GM18868 (cell line): Measurements from ENCODE around the gene ADCY6.

Source experiments
- ATAC-seq: cut with Tn5 transposase; IDR thresholded peaks from one replicate; pipeline ENCODE4 v1.9.1; 2021; ENCODE audit warnings: mild to moderate bottlenecking, moderate library complexity; ENCODE audit not compliant: unreplicated experiment

The ADCY6 gene

DNA sequence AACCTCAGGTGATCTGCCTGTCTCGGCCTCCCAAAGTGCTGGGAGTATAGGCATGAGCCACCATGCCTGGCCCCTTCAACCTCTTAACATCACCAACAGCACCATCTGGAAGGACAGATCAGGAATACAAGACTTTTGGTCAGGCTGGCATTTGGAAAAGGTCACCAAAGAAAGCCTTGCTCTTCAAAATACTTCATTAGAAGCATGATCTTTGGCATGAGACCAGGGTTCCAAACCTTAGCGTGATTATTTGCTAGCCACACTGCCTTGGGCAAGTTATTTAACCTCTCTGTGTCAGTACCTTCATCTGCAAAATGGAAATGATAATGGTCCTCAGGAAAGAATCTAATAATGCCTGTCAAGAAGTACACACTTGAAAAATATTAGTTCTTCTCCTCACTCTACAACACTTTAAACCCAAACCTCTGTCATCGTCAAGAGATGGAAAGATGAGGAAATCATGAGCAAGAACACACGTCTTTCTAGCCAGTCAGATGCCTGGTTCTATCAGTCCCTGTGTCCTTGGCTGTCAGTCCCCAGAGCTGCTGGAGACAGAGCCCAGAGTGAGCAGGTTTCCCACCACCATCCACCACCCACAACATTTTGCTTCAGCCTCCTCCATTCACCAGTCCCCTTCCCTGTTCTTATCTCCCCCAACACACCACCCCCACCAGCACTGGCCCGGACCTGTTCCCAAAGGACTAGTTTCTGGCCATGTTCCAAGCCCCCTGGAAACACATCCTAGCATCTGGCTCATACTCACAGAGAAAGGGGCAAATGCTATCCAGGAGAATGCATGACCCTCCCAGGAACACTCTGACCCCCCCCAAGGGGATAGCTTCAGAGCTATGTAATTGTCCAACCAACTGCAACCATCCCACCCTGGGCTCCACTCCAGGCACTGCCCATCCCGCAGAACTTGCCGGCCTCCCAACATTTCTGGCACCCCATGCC is 2.0 kb downstream of the ADCY6 start:
- no peak for ATAC-seq

- no peak for ATAC-seq
Observed at GRCh38 chr12:48783432-48783831, 5.5 kb downstream of the ADCY6 start.

- no peak for ATAC-seq
Observed at GRCh38 chr12:48782457-48783395, 6.2 kb downstream of the ADCY6 start.

- no peak for ATAC-seq
Observed at GRCh38 chr12:48781750-48782456, 7.0 kb downstream of the ADCY6 start.

GRCh38 chr12:48780381-48781025 is 8.4 kb downstream of the ADCY6 start:
- no peak for ATAC-seq

- no peak for ATAC-seq
Observed at GRCh38 chr12:48779869-48780268, 9.0 kb downstream of the ADCY6 start.

DNA sequence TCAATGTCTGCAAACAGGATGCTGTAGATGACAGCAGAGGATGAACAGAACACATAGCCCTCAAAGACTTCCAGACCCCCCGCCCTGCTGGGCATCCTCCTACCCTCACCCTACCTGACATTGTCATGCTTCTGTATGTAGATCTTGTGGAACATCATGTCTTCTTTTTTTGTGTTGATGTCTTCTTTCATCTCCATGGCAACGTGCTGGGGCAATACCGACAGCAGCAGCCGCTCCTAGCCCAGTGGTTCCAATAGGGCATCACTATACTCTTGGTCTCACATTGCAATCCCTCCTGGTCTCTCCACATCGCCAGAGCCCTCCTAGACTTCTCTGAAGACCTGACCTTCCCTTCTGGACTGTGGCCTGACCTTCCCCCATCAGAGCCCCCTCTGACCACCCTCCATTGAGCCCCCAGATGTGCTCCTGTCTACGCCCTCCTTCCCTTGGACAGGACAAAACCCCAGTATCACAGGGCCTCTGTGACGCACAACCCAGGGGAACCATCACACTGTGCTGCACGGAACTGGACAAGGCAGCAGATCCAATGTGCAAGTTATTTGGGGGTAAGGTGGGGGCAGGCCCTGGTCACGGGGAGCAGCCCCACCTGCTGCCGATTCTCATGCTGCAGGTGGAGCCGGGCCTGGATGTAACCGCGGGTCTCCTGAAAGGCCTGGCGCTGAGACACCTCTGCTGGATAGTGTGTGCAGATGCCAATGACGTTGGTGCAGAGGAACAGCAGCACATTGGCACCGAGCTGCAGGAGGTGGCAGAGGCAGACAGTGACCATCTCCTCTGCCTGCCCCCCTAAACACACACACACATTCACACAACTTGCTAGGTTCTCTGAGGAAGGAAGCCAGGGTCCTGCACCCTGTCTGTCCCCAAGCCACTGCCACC is 11.1 kb downstream of the ADCY6 start:
- no peak for ATAC-seq

DNA sequence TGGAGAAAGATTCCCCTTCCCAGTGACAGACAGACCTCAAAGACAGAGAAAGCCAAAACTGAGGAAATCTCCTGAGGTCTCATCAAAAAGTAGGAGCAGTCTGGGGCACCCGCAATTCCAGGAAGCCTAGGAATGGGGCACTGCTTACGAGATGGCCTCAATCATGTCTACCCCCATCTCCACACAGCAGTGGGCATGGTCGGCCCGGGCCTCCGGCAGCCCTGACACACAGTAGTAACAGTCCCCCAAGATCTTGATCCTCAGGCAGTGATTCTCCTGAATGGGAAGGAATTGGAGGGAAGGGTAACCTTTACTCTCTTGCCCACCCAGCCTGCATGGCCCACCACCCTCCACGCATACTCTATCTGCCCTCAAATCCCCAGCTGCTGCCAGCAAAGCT is 11.9 kb downstream of the ADCY6 start:
- no peak for ATAC-seq

GRCh38 chr12:48775991-48776649 is 12.8 kb downstream of the ADCY6 start:
- no peak for ATAC-seq

- ATAC-seq: no peak
Observed at GRCh38 chr12:48775299-48775698, 13.6 kb downstream of the ADCY6 start.

DNA sequence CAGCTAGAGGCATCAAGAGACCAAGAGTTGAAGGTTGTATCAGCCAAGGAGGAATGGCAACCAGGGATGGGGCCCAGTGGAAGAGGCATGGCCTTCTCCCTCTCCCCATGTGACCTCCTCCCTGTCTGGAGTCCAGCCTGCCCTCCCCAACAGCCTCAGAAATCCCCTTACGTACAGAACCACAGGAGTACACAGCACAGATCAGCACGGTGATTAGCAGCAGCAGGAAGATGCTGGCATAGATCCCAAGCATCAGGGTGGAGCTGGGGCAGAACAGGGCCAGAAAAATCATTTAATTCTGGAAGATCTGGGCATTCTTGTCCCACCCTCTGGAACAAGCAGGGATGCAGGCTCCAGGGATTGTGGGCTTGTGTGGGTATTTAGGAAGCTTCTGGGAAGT is 14.4 kb downstream of the ADCY6 start:
- ATAC-seq: no peak

- ATAC-seq: no peak
Observed at GRCh38 chr12:48773686-48774085, 15.2 kb downstream of the ADCY6 start.

GRCh38 chr12:48771588-48772112 is 17.2 kb downstream of the ADCY6 start:
- no peak for ATAC-seq

DNA sequence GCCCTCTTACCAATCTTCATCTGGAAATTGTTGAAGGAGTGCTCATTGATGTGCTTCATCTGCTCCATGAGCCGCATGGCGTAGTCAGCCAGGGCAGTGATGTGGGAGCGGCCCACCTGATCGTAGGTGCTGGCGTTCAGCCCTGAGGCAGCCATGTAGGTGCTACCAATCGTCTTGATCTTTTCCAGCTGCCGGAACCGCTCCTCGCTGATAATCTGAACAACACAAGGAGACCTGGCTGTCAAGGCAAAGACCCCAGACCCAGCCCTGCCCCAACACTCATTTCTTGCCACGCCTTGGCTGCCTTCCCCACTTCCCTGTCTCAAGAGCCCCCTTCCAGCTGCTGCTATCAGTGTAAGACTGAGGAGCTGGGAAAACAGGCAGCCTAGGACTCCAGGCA is 18.1 kb downstream of the ADCY6 start:
- no peak for ATAC-seq

DNA sequence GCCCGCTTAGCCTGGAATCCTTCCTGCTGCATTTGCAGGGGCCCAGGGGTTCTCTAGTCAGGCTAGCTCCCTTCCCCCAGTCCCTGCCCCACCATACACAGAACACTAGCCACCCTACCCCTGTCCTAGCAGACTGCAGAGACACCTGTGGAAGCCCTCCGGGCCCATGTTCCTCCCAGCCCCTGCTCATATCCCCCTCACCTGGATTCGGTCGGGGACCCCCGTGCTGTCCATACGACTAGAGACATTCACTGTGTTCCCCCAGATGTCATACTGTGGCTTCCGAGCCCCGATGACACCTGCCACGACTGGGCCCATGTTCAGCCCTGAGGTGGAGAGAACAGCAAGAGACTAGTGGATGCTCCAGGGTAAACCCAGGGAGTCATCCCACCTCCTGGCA is 20.2 kb downstream of the ADCY6 start:
- ATAC-seq: no peak

- ATAC-seq: no peak
Observed at GRCh38 chr12:48768147-48768546, 20.7 kb downstream of the ADCY6 start.

- ATAC-seq: no peak
Observed at GRCh38 chr12:48767521-48767920, 21.4 kb downstream of the ADCY6 start.

DNA sequence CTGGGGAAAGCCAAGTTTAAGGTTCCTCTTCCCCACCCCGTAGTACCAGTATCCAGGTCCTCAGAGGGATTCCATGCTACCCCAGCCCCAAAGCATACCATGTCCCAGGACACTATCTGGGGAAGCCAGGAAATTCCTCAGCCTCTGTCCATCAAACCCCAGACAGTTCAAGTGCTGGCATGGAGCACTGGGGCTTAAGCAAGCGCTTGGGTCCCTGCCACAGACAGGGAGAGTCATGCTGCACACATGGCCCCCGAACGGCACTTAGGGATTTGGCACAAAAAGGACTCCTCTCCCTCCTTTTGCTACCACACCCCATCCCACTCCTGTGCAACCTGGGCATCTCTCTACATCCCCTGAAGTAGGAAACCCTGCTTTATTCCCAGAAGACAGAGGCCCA is 21.8 kb downstream of the ADCY6 start:
- ATAC-seq: no peak

DNA sequence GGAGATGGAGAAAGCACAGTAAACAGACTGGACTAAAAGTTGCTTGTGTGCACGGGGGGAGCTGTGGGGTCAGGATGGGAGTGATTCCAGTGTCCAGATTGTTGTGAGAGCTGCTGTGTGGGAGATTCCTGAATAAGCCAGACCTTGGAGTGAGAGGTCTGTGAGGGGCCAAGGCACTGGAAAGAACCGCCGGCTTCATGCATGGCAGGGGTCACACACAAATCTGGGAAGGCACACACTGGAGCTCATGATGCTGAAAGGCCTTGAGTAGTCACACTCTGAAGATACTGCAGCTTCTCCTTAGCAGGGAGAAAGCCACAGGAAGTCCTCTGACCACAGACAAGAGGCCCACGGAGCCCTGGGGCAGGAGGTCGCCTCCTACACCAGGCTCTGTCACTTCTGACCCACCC is 23.1 kb downstream of the ADCY6 start:
- no peak for ATAC-seq
